ENCODE data around the gene ZDHHC19. TPM values are rescaled to one million over a fixed set of nuclear protein-coding genes. Genes with fewer than 3 reads are reported as not detected.

ZDHHC19 gene
- total and polyA plus RNA-seq, 7 donors: 0.38 to 0.99 TPM; not detected in 5

DNA sequence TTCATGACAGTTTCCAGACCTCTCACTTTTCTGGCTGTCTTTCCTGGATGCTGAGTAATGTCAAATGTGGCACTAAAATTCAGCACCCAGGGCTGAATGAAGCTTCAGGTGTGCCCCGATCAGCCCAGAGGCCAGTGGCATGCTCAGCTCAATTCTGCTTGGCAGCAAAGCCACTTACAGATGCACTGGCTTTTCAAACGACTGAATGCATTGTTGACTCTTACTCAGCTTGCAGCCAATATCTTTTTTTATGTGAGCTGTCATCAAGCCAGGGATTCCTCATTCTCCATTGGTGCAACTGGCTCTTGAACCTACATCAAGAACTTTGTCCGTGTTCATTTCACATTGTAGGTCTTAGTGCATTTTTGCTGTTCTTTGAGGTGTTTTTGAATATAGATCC, 60.7 kb downstream of the ZDHHC19 start:
- intact Hi-C loops (cut with DNase I): no loop called here
- Histone ChIP-seq H3K27me3 (no peaks in the 10 kb centered on the region), H3K36me3 (no peaks in the 10 kb centered on the region), H3K4me1 (peaks cover 0 to 10% (median 7%) of the 10 kb centered on the region in 4 donors), H3K9me3 (no peaks in the 10 kb centered on the region), H3K4me3 (no peak overlapping the region), H3K27ac (no peak overlapping the region)
- WGBS, 2 donors: 46 to 71% methylated on average over 3 of the region's 3 CpGs
- DNase-seq: no peak
- TF ChIP-seq POLR2AphosphoS5 (IDR thresholded peaks at IDR 0.05) (no peak), EP300 (IDR thresholded peaks at IDR 0.05) (no peak), POLR2A (IDR thresholded peaks at IDR 0.05) (no peak)
- TF ChIP-seq, protein P1, sequence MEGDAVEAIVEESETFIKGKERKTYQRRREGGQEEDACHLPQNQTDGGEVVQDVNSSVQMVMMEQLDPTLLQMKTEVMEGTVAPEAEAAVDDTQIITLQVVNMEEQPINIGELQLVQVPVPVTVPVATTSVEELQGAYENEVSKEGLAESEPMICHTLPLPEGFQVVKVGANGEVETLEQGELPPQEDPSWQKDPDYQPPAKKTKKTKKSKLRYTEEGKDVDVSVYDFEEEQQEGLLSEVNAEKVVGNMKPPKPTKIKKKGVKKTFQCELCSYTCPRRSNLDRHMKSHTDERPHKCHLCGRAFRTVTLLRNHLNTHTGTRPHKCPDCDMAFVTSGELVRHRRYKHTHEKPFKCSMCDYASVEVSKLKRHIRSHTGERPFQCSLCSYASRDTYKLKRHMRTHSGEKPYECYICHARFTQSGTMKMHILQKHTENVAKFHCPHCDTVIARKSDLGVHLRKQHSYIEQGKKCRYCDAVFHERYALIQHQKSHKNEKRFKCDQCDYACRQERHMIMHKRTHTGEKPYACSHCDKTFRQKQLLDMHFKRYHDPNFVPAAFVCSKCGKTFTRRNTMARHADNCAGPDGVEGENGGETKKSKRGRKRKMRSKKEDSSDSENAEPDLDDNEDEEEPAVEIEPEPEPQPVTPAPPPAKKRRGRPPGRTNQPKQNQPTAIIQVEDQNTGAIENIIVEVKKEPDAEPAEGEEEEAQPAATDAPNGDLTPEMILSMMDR (IDR thresholded peaks at IDR 0.05): no peak

- Histone ChIP-seq H3K9me3 (no peaks in the 10 kb centered on the region), H3K27me3 (no peaks in the 10 kb centered on the region), H3K27ac (no peak overlapping the region), H3K4me1 (peaks cover 0 to 10% (median 7%) of the 10 kb centered on the region in 4 donors), H3K36me3 (no peaks in the 10 kb centered on the region), H3K4me3 (no peak overlapping the region)
- 84 to 93% methylated on average over 7 of the region's 7 CpGs for WGBS, 2 donors
- TF ChIP-seq EP300 (IDR thresholded peaks at IDR 0.05) (no peak), POLR2A (IDR thresholded peaks at IDR 0.05) (no peak), POLR2AphosphoS5 (IDR thresholded peaks at IDR 0.05) (no peak)
- TF ChIP-seq, protein P1 (IDR thresholded peaks at IDR 0.05): no peak
- no peak for DNase-seq
- intact Hi-C loops (cut with DNase I): no loop called here
Observed at GRCh38 chr3:196149831-196150301, 61.3 kb downstream of the ZDHHC19 start.

GRCh38 chr3:196149375-196149774, 61.8 kb downstream of the ZDHHC19 start:
- Histone ChIP-seq H3K9me3 (no peaks in the 10 kb centered on the region), H3K4me1 (peaks cover 0 to 10% (median 7%) of the 10 kb centered on the region in 4 donors), H3K4me3 (no peak overlapping the region), H3K27me3 (no peaks in the 10 kb centered on the region), H3K27ac (no peak overlapping the region), H3K36me3 (no peaks in the 10 kb centered on the region)
- no peak for TF ChIP-seq POLR2A (IDR thresholded peaks at IDR 0.05)
- no peak for TF ChIP-seq POLR2AphosphoS5 (IDR thresholded peaks at IDR 0.05)
- TF ChIP-seq EP300 (IDR thresholded peaks at IDR 0.05): no peak
- TF ChIP-seq, protein P1 (IDR thresholded peaks at IDR 0.05): no peak
- intact Hi-C loops (cut with DNase I): no loop called here
- 88 to 92% methylated on average over 10 of the region's 10 CpGs for WGBS, 2 donors
- no peak for DNase-seq

Small RNA genes within 50 kb of the gene (small RNA-seq; reads per million reads assigned to genes)
- gene RF00019: 0 reads per million in 3 donors

Other genes with a start within 250 kb of the ZDHHC19 start
- gene TFRC, start 129.3 kb downstream of the ZDHHC19 start, total RNA-seq: 10 to 100 TPM; 48.2 to 58.8 (median 52.1) TPM
- gene TFRC, start 129.3 kb downstream of the ZDHHC19 start, polyA plus RNA-seq: 10 to 100 TPM; 11.4 to 85.1 (median 43.0) TPM
- gene SLC51A, start 5.1 kb upstream of the ZDHHC19 start, total RNA-seq: not detected
- 10 to 100 TPM in 2 of 3 donors, 1 to 10 TPM in 1; 7.8 to 22.7 (median 11.1) TPM for gene SLC51A, start 5.1 kb upstream of the ZDHHC19 start, polyA plus RNA-seq
- gene PCYT1A, start 76.3 kb upstream of the ZDHHC19 start, total RNA-seq: 10 to 100 TPM; 61.4 to 88.6 (median 72.4) TPM
- gene PCYT1A, start 76.3 kb upstream of the ZDHHC19 start, polyA plus RNA-seq: 10 to 100 TPM; 25.8 to 31.6 (median 29.6) TPM
- 10 to 100 TPM in 2 of 4 donors, 1 to 10 TPM in 2; 6.8 to 17.8 (median 13.2) TPM for gene DYNLT2B, start 106.8 kb upstream of the ZDHHC19 start, total RNA-seq
- gene DYNLT2B, start 106.8 kb upstream of the ZDHHC19 start, polyA plus RNA-seq: 10 to 100 TPM in 2 of 3 donors, 1 to 10 TPM in 1; 3.9 to 14.4 (median 11.5) TPM
- gene TM4SF19, start 127.0 kb upstream of the ZDHHC19 start, total RNA-seq: not detected
- not detected for gene TM4SF19, start 127.0 kb upstream of the ZDHHC19 start, polyA plus RNA-seq
- gene UBXN7, start 221.0 kb upstream of the ZDHHC19 start, total RNA-seq: 10 to 100 TPM; 14.7 to 22.4 (median 16.7) TPM
- gene UBXN7, start 221.0 kb upstream of the ZDHHC19 start, polyA plus RNA-seq: 10 to 100 TPM in 1 of 3 donors, 1 to 10 TPM in 2; 3.9 to 11.4 (median 4.2) TPM